CD4-positive, alpha-beta T cell treated with Interleukin-21 for 1 hour (primary cell): Measurements from ENCODE around the gene SASH1.
A peak's percentile ranks its signal among the peaks of the same experiment; 100 is the strongest.
"Not testable (repeated sequence)": the region's sequence is repeated elsewhere in the genome, so short reads cannot be mapped to it uniquely, and the experiment has no call there.

Source experiments
- DNase-seq: peaks from one replicate; pipeline ENCODE4 v3.0.0-alpha.2; 2020

SASH1 gene

DNA sequence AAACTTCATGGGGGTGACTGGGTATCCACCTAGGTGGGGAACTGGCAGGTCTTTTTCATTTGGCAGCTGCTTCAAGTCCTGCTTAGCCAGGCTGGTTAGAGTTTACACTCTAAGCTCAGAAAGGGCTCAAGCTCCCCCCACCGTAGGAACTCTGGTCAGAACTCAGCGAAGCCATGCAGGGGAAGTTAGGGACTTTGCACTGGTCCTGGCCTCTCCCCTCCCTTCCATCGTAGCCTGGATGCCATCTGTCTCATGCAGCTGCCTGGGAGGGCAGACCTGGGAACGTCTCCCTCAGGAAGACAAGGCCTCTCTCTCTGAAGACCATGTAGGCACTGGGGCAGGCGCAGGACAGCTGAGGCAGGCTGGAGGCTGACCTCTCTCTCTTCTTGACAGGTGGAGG lies 220.4 kb downstream of the SASH1 start:
- no peak for DNase-seq

DNA sequence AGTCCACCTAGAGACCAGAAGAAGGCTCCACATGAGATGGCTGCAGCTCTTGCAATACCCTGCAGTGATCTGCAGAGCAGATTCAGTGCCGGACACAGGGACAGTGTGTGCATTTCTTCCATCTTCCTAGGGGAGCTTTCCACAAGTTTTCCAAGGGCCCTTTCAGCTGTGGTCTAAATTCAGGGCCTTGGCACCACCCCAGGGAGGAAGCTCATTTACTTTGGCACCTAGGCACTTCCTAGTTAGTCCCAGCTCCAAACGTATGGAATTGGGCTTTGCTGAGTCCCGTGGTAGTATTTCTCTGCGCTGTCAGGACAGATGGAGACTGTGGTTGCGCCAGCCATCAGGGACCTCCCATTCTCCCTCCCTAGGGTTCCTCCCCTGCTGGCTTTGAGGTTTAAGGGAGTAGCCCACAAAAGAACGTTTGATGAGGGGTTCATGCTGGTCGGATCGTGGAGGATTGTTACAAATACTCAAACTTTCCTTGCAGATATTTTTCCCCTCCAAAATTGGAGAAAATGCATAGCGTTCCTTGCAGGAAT lies 221.9 kb downstream of the SASH1 start:
- DNase-seq = no peak

DNA sequence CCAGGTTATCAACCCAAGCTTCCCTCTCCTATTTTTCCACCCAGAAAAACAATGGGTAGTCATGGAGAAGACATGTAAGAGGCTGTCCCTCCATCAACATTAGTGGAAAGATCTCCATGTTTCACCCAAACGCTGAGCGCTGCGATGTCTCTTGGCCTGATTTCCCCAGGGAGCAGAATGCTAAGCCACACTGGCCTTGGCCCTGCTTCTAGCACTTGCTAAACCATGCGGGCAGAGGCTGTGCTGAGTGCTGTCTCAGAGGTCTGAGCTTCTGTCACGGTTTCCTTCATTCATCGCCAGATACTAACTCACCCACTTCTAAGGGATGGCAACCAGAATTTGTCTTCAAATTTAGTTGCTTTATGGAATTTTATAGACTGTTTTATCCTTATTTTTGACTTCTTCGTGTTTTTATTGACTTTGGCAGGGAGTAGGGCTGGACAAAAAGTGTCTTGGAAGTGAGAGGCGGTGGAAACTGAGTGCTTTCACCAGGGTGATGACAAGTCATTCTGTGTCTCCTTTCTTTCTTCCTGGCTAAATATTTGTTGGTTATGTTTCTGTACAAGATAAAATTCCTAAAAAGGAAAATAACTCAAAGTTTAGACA lies 222.8 kb downstream of the SASH1 start:
- DNase-seq = no peak

DNA sequence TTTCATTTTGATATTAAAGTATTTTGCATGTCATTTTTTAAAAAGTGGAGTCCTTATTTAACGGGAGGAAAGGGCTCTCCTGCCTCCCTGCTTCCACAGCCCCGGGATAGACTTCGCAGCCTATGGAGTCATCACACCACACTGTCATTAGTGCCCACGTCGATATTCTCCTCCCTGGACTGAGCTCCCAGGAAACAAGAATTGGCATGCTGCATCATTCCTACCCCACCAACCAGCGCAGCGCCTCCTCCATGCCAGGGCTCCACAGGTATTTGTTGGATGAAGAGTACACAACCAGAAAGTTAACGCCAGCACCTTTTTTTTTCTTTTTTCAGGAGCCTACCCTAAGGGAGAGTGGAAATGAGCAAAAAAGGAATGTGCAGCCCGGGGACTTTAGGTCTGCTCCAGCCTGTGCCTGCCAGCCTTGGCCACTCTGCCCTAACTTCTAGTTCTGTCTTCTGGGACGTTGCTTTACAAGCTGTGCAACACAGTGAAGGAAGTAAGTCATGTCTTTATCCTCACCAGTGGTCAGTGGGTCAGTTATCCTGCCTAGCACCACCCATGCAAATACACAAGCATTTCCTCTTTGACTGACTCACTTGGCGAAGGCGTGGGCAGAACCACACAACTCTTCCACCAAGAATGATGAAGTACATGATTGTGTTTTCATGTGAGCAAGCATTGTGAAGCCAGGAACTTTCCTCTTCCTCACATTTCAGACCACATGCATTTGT lies 223.5 kb downstream of the SASH1 start:
- DNase-seq = no peak

DNA sequence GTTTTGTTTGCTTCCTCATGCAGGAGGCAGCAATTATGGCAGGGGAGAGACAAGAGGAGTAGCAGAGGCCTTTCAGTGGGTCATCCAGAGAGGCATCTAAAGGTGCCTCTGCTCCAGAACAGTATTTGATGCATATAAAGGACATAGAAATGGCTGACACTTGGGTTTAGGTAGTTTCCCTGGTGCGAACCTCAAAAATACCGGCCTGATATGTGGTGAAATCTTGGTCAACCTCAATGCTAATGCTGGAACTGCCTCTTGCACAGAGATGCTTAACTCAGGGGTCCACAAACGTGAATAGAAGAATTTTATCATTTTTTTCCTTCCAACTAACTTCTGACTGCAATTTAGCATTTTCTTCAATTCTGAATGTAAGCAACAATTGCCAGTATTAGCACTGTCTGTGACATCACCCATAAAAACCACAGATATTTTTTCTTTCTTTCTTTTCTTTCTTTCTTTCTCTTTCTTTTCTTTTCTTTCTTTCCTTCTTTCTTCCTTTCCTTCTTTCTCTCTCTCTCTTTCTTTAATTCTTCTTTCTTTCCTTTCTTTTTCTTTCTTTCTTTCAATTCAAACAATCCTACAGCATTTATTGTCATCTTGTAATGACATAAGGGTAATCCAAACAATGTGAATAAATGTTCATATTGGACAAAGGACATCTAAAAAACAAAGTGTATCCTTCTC lies 224.2 kb downstream of the SASH1 start:
- peak; percentile 29 for DNase-seq

DNA sequence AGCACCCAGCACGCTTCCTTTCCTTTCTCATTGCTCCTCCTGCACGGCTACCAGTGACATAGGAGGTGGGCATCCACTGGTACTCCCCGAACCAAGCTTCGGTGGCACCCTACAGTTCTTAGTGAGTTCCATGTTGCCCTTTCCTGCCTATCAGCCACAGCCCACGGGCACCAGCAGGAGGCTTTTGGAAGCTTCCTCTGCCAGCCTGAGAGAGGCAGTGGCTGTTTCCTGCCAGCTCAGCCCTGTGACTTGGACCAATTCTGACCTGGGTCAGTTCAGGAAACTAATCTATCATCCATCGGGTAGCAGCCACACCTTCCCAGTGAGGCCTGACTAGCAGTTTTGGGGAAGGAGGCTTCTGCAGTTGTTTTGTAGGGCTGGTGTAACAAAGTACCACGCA lies 227.8 kb downstream of the SASH1 start:
- no peak for DNase-seq

DNA sequence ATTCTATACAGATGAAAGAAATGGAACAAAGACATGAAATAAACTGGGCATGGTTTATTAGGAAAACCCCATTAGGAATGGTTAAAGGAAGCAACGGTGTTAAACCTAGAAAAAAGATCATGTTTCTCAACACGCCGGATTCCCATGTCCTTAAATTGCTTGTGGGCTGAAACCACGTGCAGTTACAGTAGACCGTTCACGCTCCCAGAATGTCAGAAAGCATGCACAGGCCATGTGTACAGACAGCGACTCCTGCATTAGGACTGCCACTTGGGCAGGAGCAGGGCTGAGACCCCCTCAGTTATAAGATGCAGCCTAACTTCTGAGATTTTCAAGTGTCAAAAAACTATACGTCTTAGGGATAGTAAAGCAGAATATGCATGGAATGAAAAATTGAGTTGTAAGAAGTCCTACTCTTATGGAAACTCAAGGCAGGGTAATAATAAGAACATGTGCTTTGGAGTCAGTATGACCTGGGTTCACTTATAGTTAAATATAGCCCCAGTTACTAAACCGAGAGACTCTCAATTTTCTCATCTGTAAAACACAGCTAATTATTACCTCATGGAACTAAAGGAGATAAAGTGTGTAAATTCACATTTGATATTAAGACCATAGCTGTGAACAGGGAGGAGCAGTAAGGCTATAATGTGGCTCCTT lies 230.2 kb downstream of the SASH1 start:
- no peak for DNase-seq

DNA sequence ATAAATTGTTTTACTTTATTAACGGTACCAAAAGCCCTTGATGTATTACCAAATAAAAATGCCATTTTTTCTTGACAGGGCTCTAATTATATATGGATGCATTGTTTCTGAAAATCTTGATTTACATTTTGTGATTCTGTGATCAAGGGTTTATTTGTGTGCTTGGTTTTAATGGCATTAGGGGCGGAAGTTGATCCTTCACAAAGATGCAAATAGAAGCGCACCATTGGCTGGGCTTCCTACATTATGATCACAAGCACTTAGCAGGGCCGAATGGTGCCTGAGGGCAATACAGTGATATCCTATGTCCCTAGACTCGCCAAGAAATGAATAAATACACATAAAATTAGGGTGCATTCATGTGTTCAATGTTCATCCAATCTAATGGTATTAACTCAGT lies 231.3 kb downstream of the SASH1 start:
- no peak for DNase-seq

DNA sequence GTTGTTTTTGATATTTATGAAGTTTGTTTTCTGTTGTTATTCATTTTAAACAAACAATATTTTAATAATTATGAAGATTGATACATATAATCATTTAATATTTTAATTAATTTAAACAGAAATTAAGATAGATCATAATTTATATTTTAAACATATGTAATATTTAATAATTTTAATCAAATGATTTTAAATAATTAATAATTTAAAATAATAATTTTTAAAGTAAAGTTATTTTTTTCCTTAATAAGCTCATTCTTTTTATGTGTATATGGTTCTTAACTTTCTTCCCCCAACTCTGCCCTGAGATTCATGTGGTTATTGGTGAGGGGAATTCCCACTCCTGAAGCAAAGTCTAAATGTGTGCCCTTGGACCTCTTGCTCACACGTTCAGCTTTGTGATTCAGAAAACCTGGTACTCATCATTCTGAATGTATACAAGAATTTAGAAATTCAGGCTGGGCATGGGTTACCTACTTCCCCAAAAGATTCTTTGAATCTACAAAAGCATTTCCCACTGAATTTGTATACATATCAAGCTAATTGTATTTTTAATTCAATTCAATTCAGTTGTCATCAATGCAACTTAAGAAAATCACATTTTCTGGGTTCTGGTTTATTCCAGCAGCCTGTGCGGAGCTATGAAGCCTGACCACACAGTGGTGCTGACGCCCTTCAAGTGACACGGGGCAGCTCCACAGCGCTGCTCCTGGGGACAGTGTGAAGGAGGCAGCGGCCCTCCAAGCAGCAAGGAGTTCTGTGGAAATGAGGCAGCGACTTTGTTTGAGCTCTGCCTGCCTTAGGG lies 235.2 kb downstream of the SASH1 start:
- peak; percentile 53 for DNase-seq

DNA sequence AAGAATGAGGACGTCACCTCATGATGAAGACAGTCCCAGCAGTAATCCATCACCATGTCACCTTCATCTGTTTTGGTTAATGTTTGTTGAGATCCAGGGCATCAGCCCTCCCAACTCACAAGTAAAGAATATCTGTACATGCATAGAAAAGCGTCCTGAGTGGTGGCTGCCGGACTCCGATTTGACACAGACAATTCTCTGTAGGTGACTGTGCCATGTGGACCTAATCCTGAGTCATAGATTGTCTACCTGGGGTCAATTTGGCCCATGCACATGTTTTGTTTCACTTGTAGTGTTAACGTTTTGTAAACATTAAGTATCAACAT lies 235.8 kb downstream of the SASH1 start:
- no peak for DNase-seq

DNA sequence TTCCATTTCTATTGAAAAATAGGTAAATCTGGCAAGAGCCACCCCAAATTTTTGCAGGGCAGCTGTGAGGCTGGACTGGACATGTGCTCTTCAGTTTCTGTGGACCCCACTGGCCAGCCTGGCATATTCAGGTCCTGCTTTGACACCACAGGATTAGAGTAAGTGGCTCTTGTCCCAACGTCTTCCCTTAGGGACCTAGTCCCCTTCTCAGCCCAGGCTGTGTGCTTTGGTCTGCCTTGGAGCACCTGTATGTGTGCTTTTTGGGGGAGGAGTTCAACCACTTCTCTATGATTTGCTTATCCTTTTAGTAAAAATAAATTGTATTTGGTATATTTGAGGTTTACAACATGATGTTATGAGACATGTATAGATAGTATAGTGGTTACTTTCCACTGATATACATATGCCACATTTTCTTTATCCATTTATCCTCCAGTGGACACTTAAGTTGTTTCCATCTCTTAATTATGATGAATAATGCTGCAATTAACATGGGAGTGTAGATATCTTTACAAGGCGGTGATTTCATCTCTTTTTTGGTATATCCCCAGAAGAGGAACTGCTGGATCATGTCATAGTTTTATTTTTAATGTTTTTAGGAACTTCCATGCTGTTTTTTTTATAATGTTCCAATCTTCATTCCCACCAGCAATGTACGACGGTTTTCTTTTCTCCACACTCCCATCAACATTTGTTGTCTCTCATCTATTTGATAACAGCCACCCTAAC lies 236.4 kb downstream of the SASH1 start:
- no peak for DNase-seq

DNA sequence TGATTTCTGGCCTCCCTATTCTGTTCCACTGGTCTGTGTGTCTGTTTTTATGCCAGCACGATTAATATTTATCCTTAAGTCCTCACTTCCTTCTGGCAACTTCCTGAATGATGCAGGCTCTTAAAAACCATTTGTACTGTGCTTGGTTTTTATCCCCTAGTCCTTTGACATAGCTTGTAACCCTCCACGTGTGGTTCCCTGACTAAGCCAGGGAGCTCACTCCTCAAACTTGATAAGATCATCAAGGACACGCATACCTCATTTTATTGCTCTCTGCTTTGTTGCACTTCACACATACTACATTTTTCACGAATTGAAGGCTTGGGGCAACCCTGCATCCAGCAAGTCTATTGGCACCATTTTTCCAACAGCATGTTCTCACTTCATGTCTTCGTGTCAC lies 237.8 kb downstream of the SASH1 start:
- DNase-seq = no peak

DNA sequence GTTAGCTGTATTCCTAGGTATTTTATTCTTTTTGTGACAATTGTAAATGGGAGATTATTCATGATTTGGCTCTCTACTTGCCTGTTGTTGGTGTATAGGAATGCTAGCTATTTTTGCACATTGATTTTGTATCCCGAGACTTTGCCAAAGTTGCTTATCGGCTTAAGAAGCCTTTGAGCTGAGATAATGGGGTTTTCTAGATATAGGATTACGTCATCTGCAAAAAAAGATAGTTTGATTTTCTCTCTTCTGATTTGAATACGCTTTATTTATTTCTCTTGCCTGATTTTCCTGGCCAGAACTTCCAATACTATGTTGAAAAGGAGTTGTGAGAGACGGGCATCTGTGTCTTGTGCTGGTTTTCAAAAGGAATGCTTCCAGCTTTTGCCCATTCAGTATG lies 241.0 kb downstream of the SASH1 start:
- no peak for DNase-seq

DNA sequence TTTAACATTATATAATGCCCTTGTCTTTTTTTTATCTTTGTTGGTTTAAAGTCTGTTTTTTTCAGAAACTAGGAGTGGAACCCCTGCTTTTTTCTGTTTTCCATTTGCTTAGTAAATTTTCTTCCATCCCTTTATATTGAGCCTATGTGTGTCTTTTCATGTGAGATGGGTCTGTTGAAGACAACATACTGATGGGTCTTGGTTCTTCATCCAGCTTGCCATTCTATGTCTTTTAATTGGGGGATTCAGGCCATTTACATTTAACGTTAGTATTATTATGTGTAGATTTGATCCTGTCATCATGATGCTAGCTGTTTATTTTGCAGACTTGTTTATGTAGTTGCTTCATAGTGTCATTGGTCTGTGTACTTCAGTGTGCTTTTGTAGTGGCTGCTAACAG lies 243.0 kb downstream of the SASH1 start:
- not testable (repeated sequence) for DNase-seq

DNA sequence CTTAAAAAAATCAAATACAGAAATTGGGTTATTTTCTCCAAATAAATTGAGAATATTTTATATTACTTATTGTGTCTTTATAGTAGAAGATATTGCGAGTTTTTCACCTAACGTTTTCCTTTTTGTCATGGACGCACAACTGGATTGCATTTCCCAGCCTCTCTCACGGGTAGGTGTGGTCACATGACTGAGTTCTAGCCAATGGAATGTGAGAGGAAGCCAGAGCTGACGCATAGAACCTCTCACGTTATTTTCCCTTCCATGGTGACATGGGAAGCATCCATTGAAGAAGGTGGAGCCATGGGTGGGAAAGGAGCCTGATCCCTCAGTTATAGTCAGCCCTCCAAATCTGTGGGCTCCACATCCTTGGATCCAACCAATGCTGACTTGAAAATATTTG lies 248.2 kb downstream of the SASH1 start:
- DNase-seq = no peak

DNA sequence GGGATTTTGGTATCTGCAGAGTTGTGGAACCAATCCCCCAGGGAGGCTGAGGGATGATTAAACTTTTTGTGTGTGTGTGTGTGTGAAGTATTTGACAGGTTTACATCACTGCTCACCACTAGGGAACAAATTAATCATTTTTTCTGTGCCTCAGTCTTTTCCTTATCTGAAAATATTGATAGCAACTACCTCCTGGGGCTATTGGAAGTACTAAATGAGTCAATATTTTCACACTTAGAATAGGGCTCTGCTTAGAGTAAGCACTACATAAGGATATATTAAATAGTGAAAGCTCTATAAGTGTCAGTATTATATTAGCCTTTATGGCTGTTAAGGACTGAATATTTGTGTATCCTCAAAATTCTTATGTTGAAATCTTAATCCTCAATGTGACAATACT lies 249.0 kb downstream of the SASH1 start:
- DNase-seq = no peak

DNA sequence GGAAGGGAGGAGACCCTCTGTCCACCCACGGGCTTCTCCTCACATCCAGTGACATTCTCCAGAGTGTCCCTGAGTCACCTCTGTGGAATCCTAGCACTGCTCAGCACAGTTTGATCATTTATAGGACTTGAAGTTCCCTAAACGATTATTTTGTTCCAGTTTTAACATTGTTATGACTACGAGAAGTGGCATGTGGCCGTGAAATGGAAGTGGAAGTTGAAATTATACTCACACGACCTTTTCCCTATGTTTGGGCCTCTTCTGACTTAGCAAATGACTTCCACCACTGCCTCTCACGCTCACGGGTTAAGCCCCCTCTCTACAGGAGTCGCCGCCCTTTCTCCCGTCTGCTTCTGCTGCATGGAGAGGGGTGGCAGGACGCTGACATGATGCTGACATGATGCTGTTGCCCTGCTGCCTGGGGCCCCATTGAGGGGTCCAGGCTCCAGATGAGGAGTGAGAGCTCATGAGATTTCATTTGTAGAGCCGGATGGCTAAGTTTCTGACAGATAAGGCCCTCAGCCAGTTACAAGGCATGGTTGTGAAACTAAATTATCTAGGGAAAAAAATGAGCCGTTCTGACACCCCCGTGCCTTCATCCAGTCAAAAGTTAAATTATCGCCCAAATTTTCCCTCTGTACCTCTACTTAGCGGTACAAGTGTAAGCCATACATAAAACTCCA lies 250.6 kb downstream of the SASH1 start:
- no peak for DNase-seq

DNA sequence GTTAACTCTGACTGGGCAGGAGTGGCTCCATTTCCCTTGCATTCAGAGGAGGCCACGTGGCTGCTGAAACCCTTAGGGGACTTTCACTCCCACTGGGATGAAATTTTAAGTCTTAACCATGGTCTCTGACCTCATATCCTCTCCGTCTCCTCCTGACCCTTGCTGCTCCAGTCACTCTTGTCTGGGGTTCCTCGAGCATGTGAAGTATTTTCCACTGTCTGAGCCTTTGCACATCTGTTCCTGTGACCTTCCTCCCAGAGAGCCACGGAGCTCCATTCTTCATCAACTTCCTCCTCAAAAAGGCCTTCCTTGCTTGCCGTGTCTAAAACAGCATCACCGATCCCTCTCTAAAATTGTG lies 251.2 kb downstream of the SASH1 start:
- DNase-seq = no peak

DNA sequence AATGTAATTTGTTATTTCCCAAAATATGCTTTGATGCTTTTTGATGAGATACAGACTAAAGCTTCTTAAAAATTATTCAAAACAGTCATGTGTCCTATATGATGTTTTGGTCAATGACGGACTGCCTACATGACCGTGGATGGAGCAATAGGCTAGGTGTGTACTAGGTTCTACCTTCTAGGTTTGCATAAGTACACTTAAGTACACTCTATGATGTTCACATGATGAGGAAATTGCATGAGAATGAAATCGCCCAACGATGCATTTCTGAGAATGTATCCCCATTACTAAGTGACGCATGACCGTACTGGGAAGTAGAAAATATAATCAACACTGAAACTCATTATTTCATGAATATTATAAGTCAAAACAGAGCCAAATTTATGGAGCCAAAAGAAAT lies 252.9 kb downstream of the SASH1 start:
- DNase-seq = no peak

DNA sequence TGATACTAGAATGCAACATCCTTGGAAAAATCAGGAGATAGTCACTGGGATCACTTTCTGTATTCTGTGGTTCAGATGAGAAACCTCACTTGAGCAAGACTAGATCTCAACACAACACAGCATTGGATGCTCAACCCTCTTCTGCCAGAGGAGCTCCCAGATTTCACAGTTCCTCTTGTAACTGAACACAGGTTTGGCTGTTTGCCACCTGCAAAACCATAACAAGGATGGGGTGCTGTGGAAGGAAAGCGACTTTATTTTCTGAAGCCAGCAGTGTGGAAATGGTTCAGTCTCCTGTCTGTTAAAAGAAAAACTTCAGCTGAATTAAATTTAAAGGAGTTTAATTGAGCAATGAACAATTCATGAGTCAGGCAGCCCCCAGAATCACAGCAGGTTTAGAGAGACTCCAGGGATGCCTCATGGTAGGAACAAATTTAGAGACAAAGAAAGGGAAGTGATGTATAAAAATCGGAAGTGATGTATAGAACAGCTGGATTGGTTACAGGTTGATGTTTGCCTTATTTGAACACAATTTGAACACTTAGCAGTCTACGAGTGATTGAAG lies 254.3 kb downstream of the SASH1 start:
- no peak for DNase-seq

DNA sequence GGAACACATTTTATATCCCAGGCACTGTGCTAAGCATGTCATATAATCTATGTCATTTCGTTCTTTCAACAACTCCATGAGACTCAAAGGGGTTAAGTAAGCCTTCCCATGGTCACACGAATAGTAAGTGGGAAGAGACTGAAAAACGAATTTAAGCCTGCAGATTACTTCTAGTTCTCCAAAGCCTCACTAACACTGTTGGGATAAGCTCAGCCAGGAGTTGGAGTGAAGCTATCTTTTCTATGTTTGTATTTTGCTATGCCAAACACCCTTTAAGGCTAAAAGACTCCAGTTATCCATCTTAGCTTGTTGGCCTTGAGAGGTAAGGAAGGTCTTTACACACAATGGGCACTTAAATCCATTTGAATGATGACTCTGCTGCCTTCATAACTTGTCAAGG lies 256.1 kb downstream of the SASH1 start:
- no peak for DNase-seq
